NCI-H69 (cell line): ENCODE results near the gene TOMM6.
"Not testable (repeated sequence)": the region's sequence is repeated elsewhere in the genome, so short reads cannot be mapped to it uniquely, and the experiment has no call there.

Experiments used
- DNase-seq: peaks from one replicate; lab custom pipeline; 2025; lab: John Stamatoyannopoulos, UW

The TOMM6 gene

GRCh38 chr6:41785689-41786450 is 1.6 kb upstream of the TOMM6 start:
- DNase-seq: peak; percentile 45

GRCh38 chr6:41786451-41787218 is 859 bp upstream of the TOMM6 start:
- peak; percentile 93 for DNase-seq

GRCh38 chr6:41789390-41789724 is 1.9 kb downstream of the TOMM6 start:
- no peak for DNase-seq

GRCh38 chr6:41790045-41790444 is 2.6 kb downstream of the TOMM6 start:
- no peak for DNase-seq

- no peak for DNase-seq
These were observed 3.8 kb downstream of the TOMM6 start for GRCh38 chr6:41791305-41791704.

- DNase-seq: no peak
These were observed 4.5 kb downstream of the TOMM6 start for GRCh38 chr6:41791984-41792383.

GRCh38 chr6:41796474-41796873 is 9.0 kb downstream of the TOMM6 start:
- no peak for DNase-seq

GRCh38 chr6:41798901-41799558 is 11.5 kb downstream of the TOMM6 start:
- DNase-seq: no peak

GRCh38 chr6:41799559-41799911 is 12.0 kb downstream of the TOMM6 start:
- no peak for DNase-seq

GRCh38 chr6:41801380-41801779 is 13.9 kb downstream of the TOMM6 start:
- DNase-seq: peak; percentile 12

- DNase-seq: no peak
These were observed 18.6 kb downstream of the TOMM6 start for GRCh38 chr6:41805830-41806774.

- no peak for DNase-seq
These were observed 23.6 kb downstream of the TOMM6 start for GRCh38 chr6:41811095-41811494.

- not testable (repeated sequence) for DNase-seq
These were observed 24.5 kb downstream of the TOMM6 start for GRCh38 chr6:41811946-41812345.

GRCh38 chr6:41813469-41813868 is 26.0 kb downstream of the TOMM6 start:
- peak; percentile 19 for DNase-seq

- no peak for DNase-seq
These were observed 26.5 kb downstream of the TOMM6 start for GRCh38 chr6:41813956-41814355.

- DNase-seq: peak; percentile 75
These were observed 27.1 kb downstream of the TOMM6 start for GRCh38 chr6:41814629-41815028.

GRCh38 chr6:41815587-41815986 is 28.1 kb downstream of the TOMM6 start:
- peak; percentile 30 for DNase-seq

GRCh38 chr6:41818271-41819054 is 31.0 kb downstream of the TOMM6 start:
- no peak for DNase-seq

GRCh38 chr6:41821266-41821665 is 33.8 kb downstream of the TOMM6 start:
- no peak for DNase-seq

- no peak for DNase-seq
These were observed 34.5 kb downstream of the TOMM6 start for GRCh38 chr6:41822021-41822420.

GRCh38 chr6:41823178-41823577 is 35.7 kb downstream of the TOMM6 start:
- no peak for DNase-seq
